ENCODE data around the gene SLC43A2.

GRCh38 chr17:1559047-1560043, 69.3 kb downstream of the SLC43A2 start:
- no peak for TF ChIP-seq MLX (CRISPR knock-in tag; IDR thresholded peaks at IDR 0.05)
- no peak for TF ChIP-seq CTCF (IDR thresholded peaks at IDR 0.05)
- no peak for TF ChIP-seq SP1 (CRISPR knock-in tag; conservative IDR thresholded peaks at IDR 0.05)
- TF ChIP-seq ELF4 (CRISPR knock-in tag; IDR thresholded peaks at IDR 0.05; ENCODE audit: low read depth), result no peak
- TF ChIP-seq HMGXB4 (CRISPR knock-in tag; IDR thresholded peaks at IDR 0.05), result no peak
- TF ChIP-seq ZNF232 (CRISPR knock-in tag; IDR thresholded peaks at IDR 0.05), result no peak
- TF ChIP-seq ZNF121 (CRISPR knock-in tag; IDR thresholded peaks at IDR 0.05), result no peak
- no peak for TF ChIP-seq MAX (CRISPR knock-in tag; IDR thresholded peaks at IDR 0.05)
